Measurements from ENCODE around the gene EHMT2.
A peak's percentile ranks its signal among the peaks of the same experiment; 100 is the strongest.
"Not testable (repeated sequence)": the region's sequence is repeated elsewhere in the genome, so short reads cannot be mapped to it uniquely, and the experiment has no call there.

EHMT2 gene

DNA sequence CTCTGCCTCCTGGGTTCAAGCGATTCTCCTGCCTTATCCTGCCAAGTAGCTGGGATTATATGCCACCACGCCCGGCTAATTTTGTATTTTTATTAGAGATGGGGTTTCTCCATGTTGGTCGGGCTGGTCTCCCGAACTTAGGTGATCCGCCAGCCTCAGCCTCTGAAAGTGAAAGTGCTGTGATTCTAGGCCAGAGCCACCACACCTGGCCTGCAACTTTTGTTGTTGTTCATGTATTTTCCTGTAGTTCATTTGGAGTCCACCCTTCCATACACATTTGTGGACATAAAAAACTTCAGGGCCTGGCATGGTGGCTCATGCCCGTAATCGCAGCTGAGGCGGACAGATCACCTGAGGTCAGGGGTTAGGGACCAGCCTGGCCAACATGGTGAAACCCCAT lies 55.4 kb downstream of the EHMT2 start:
- Histone ChIP-seq H2AFZ (ENCODE audit: low read depth, low read length) (no peak overlapping the region), H3K4me1 (ENCODE audit: low read length) (peaks cover 8% of the 10 kb centered on the region), H3K36me3 (replicated peaks; ENCODE audit: low read depth, low read length) (peaks cover 34% of the 10 kb centered on the region), H3K79me2 (ENCODE audit: low read length) (peaks cover 15% of the 10 kb centered on the region), H3K9me3 (ENCODE audit: insufficient read depth, low read length) (no peaks in the 10 kb centered on the region), H3K27me3 (ENCODE audit: low read depth, low read length) (no peaks in the 10 kb centered on the region), H3K27ac (ENCODE audit: low read length) (no peak overlapping the region), H3K4me2 (ENCODE audit: low read length) (no peak overlapping the region), H4K20me1 (ENCODE audit: insufficient read depth, low read length) (peaks cover 8% of the 10 kb centered on the region), H3K9ac (ENCODE audit: low read length) (no peak overlapping the region), H3K4me3 (ENCODE audit: low read length) (no peak overlapping the region)
- TF ChIP-seq CTCF (IDR thresholded peaks at IDR 0.05; ENCODE audit: low read depth, low read length) (no peak), EZH2phosphoT487 (IDR thresholded peaks at IDR 0.05; ENCODE audit: low read depth) (no peak)

DNA sequence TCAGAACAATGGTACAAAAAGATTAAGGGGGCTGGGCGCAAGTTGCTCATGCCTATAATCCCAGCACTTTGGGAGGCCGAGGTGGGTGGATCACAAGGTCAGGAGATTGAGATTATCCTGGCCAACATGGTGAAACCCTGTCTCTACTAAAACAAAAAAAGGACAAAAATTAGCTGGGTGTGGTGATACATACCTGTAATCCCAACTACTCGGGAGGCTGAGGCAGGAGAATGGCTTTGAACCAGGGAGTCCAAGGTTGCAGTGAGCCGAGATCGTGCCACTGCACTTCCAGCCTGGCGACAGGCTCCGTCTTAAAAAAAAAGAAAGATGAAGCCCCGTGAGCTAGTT lies 57.7 kb downstream of the EHMT2 start:
- H3K9me3 ChIP-seq (ENCODE audit: insufficient read depth, low read length); H2AFZ ChIP-seq (ENCODE audit: low read depth, low read length); H3K27ac ChIP-seq (ENCODE audit: low read length); H3K9ac ChIP-seq (ENCODE audit: low read length); H3K4me2 ChIP-seq (ENCODE audit: low read length); H3K27me3 ChIP-seq (ENCODE audit: low read depth, low read length); H3K4me3 ChIP-seq (ENCODE audit: low read length): not testable (repeated sequence)
- H3K79me2 ChIP-seq (ENCODE audit: low read length) = peaks cover 38% of the 10 kb centered on the region
- peaks cover 12% of the 10 kb centered on the region for H4K20me1 ChIP-seq (ENCODE audit: insufficient read depth, low read length)
- peaks cover 50% of the 10 kb centered on the region for H3K36me3 ChIP-seq (replicated peaks; ENCODE audit: low read depth, low read length)
- peaks cover 19% of the 10 kb centered on the region for H3K4me1 ChIP-seq (ENCODE audit: low read length)

DNA sequence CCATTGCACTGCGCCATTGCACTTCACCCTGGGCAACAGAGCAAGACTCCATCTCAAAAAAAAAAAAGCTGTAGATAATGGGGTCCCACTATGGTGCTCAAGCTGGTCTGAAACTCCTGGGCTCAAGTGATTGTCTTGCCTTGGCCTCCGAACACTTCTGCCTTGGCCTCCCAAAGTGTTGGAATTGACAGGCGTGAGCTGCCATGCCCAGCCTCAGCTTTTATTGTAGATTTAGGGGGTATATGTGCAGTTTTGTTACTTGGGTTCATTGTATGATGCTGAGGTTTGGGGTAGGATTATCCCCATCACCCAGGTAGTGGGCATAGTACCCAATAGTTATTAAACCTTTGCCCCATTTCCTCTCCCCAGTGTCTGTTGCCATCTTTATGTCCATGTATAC lies 58.5 kb downstream of the EHMT2 start:
- peaks cover 44% of the 10 kb centered on the region for H3K79me2 ChIP-seq (ENCODE audit: low read length)
- H2AFZ ChIP-seq (ENCODE audit: low read depth, low read length) = no peak overlapping the region
- no peaks in the 10 kb centered on the region for H3K9me3 ChIP-seq (ENCODE audit: insufficient read depth, low read length)
- no peak overlapping the region for H3K4me3 ChIP-seq (ENCODE audit: low read length)
- H3K4me1 ChIP-seq (ENCODE audit: low read length) = peaks cover 19% of the 10 kb centered on the region
- H3K27ac ChIP-seq (ENCODE audit: low read length) = no peak overlapping the region
- H4K20me1 ChIP-seq (ENCODE audit: insufficient read depth, low read length) = peaks cover 12% of the 10 kb centered on the region
- H3K36me3 ChIP-seq (replicated peaks; ENCODE audit: low read depth, low read length) = peaks cover 50% of the 10 kb centered on the region
- H3K27me3 ChIP-seq (ENCODE audit: low read depth, low read length) = no peaks in the 10 kb centered on the region
- no peak overlapping the region for H3K4me2 ChIP-seq (ENCODE audit: low read length)
- no peak for TF ChIP-seq EZH2phosphoT487 (IDR thresholded peaks at IDR 0.05; ENCODE audit: low read depth)
- no peak for TF ChIP-seq CTCF (IDR thresholded peaks at IDR 0.05; ENCODE audit: low read depth, low read length)
- no peak overlapping the region for H3K9ac ChIP-seq (ENCODE audit: low read length)

DNA sequence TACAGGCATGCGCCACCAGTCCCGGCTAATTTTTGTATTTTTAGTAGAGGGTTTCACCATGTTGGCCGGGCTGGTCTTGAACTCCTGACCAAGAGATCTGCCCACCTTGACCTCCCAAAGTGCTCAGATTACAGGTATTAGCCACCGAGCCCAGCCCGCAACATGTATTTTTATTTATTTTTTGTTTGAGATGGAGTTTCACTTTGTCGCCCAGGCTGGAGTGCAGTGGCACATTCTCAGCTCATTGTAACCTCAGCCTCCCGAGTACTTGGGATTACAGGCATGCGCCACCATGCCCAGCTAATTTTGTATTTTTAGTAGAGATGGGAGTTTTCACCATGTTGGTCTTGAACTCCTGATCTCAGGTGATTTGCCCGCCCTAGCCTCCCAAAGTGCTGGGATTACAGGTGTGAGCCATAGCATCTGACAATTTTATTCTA lies 59.4 kb downstream of the EHMT2 start:
- peaks cover 44% of the 10 kb centered on the region for H3K79me2 ChIP-seq (ENCODE audit: low read length)
- H3K9me3 ChIP-seq (ENCODE audit: insufficient read depth, low read length); H3K9ac ChIP-seq (ENCODE audit: low read length); H3K4me3 ChIP-seq (ENCODE audit: low read length); H2AFZ ChIP-seq (ENCODE audit: low read depth, low read length); H3K27me3 ChIP-seq (ENCODE audit: low read depth, low read length); H3K27ac ChIP-seq (ENCODE audit: low read length): not testable (repeated sequence)
- H3K4me2 ChIP-seq (ENCODE audit: low read length) = peak overlapping the region; percentile 97; the same call in 1 of the 2 replicates
- H3K36me3 ChIP-seq (replicated peaks; ENCODE audit: low read depth, low read length) = peaks cover 50% of the 10 kb centered on the region
- H4K20me1 ChIP-seq (ENCODE audit: insufficient read depth, low read length) = peaks cover 12% of the 10 kb centered on the region
- peaks cover 23% of the 10 kb centered on the region for H3K4me1 ChIP-seq (ENCODE audit: low read length)

DNA sequence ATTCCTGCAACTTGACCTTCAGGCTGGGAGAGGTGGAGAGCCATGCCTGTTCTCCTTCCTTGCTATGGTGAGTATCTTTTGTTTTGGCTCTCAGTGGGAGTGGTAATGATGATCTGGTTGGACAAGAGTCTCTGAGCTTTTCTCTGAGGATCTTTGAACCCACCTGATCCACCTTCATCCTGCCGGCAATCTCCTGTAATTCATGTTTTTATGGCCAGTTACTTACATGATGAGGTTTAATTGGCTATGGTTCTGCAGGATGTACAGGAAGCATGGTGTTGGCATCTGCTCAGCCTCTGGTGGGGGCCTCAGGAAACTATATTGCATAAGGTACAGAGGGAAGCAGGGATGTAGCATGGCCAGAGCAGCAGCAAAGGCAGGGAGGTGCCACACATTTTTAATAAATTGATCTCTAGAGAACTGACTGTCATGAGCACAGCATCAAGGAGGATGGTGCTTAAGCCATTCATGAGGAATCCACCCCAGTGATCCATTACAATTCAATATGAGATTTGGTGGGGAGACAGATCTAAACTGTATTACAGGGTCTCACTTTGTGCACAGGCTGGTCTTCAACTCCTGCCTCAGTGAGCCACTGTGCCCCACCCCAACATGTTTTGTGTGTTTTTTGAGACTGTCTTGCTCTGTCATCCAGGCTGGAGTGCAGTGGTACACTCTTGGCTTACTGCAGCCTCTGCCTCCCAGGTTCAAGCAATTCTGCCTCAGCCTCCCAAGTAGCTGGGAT lies 60.0 kb downstream of the EHMT2 start:
- Histone ChIP-seq H2AFZ (ENCODE audit: low read depth, low read length) (no peak overlapping the region), H3K27ac (ENCODE audit: low read length) (peak overlapping the region; percentile 88), H3K36me3 (replicated peaks; ENCODE audit: low read depth, low read length) (peaks cover 50% of the 10 kb centered on the region), H3K9me3 (ENCODE audit: insufficient read depth, low read length) (no peaks in the 10 kb centered on the region), H3K4me2 (ENCODE audit: low read length) (peak overlapping the region; percentile 97), H3K4me1 (ENCODE audit: low read length) (peaks cover 29% of the 10 kb centered on the region), H3K27me3 (ENCODE audit: low read depth, low read length) (no peaks in the 10 kb centered on the region), H3K4me3 (ENCODE audit: low read length) (peak overlapping the region; percentile 98), H4K20me1 (ENCODE audit: insufficient read depth, low read length) (peaks cover 12% of the 10 kb centered on the region), H3K79me2 (ENCODE audit: low read length) (peaks cover 44% of the 10 kb centered on the region), H3K9ac (ENCODE audit: low read length) (0 out of 2 replicates have a peak overlapping the region, but pooled peaks have one; percentile 99)
- TF ChIP-seq CTCF (IDR thresholded peaks at IDR 0.05; ENCODE audit: low read depth, low read length) (no peak), EZH2phosphoT487 (IDR thresholded peaks at IDR 0.05; ENCODE audit: low read depth) (no peak)

Data from OCI-LY3 (cell line).